DMS114 treated with DMSO at 0.1 percent for 48 hours (cell line): ENCODE results near the gene GRWD1.

Source experiments
- DNase-seq: peaks from one replicate; lab custom pipeline; 2025; ENCODE audit not compliant: unreplicated experiment; lab: John Stamatoyannopoulos, UW

Gene GRWD1

GRCh38 chr19:48496959-48497727 lies 51.4 kb downstream of the GRWD1 start:
- no peak for DNase-seq

GRCh38 chr19:48497728-48498594 lies 52.2 kb downstream of the GRWD1 start:
- no peak for DNase-seq

GRCh38 chr19:48498595-48499311 lies 53.0 kb downstream of the GRWD1 start:
- DNase-seq, result no peak

GRCh38 chr19:48499316-48500090 lies 53.7 kb downstream of the GRWD1 start:
- DNase-seq, result no peak

GRCh38 chr19:48500830-48501493 lies 55.2 kb downstream of the GRWD1 start:
- no peak for DNase-seq

- no peak for DNase-seq
Measured at GRCh38 chr19:48501494-48502349, 55.9 kb downstream of the GRWD1 start.

- no peak for DNase-seq
Measured at GRCh38 chr19:48502350-48503018, 56.7 kb downstream of the GRWD1 start.

GRCh38 chr19:48506138-48506733 lies 60.5 kb downstream of the GRWD1 start:
- peak; percentile 23 for DNase-seq
